Activated T-cell treated with anti-CD3 and anti-CD28 coated beads for 4 hours (primary cell): Measurements from ENCODE around the gene ARHGAP28.
"Not testable (repeated sequence)": the region's sequence is repeated elsewhere in the genome, so short reads cannot be mapped to it uniquely, and the experiment has no call there.

Experiments
- DNase-seq: peaks from one replicate; pipeline ENCODE4 v3.0.0-alpha.2; 2020

ARHGAP28 gene

DNA sequence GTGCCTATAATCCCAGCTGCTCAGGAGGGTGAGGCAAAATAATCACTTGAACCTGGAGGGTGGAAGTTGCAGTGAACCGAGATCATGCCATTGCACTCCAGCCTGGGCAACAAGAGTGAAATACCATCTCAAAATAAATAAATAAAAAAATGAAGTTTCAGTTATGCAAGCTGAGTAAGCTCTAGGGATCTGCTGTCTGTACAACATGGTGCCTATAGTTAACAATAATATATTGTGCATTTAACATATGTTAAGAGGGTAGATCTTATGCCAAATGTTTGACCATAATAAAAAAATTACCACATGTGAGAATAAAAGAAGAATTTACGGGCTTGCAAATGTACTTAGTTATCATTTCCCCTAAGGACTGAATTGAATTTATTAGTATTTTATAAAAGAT, 208.9 kb downstream of the ARHGAP28 start:
- not testable (repeated sequence) for DNase-seq

GRCh38 chr18:6939972-6940371, 210.5 kb downstream of the ARHGAP28 start:
- no peak for DNase-seq

DNA sequence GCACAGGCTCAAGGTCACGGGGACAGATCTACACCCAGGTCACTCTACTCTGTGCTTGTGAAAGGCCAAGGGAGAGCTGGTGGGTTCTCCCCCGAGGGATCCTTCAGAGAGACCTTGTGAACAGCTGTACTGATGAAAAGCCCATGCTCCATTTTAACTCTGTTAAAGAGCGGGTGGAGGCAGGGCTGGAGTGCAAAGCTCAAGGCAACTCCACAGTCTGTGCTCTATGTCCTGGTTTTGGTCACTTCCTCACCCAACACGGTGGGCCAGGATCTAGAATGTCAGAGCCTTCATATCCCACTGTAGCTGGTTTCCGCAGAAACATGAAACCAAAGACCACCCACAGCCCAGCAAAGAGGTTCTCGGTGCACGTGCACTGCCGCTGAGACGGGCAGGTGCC, 210.9 kb downstream of the ARHGAP28 start:
- no peak for DNase-seq

GRCh38 chr18:6941996-6942395, 212.5 kb downstream of the ARHGAP28 start:
- DNase-seq = no peak

- DNase-seq = no peak
Measured at GRCh38 chr18:6942742-6943141, 213.2 kb downstream of the ARHGAP28 start.

DNA sequence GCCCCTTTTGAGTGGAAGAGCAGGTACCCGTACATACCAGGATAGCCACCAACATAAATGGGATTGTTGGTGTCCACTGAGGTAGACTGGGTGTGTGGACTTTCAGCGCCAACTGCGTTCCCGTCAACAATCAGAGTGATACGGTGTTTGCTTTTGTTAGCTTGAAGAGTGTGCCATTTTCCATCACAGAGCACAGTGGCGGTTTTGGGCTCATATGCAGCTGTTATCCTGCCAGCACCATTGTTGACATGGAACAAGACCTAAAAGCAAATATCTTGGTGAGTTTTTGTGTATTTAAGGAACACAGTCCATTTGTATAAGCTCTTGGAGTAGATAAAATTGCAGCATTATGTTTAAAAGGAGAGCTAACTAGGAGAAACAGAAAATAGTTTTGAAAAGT, 213.6 kb downstream of the ARHGAP28 start:
- DNase-seq = no peak

DNA sequence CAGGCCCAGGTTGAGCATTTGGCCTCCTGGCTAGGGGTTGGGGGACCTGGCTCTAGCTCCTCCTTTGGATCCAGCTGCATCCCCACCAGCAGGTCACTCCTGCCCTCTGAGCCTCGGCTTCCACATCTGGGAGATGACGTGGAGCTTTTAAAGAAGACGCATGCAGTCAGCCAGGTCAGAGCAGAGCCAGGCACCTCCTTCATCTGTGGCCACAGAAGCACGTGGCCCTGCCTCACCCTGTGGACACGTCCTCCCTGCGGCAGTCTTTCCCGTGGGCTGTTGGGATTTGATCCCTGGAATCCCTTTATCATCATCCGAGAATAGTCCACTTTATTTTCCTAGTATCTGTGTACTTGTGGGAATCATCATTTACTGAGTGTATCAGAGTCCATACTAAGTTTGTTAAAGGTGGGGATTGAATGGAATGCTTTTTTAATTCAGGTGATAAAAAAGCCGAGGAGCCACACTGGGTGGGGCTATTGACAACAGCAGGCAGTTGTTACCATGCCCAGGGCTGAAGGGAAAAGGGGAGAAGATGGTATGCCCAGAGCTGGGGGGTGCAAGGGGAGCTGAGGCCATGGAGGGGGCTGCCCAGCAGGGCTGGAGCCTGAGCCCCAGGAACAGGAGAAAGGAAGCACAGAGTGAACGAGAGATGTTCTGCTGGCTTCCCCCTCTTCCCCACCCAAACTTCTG, 218.0 kb downstream of the ARHGAP28 start:
- no peak for DNase-seq

DNA sequence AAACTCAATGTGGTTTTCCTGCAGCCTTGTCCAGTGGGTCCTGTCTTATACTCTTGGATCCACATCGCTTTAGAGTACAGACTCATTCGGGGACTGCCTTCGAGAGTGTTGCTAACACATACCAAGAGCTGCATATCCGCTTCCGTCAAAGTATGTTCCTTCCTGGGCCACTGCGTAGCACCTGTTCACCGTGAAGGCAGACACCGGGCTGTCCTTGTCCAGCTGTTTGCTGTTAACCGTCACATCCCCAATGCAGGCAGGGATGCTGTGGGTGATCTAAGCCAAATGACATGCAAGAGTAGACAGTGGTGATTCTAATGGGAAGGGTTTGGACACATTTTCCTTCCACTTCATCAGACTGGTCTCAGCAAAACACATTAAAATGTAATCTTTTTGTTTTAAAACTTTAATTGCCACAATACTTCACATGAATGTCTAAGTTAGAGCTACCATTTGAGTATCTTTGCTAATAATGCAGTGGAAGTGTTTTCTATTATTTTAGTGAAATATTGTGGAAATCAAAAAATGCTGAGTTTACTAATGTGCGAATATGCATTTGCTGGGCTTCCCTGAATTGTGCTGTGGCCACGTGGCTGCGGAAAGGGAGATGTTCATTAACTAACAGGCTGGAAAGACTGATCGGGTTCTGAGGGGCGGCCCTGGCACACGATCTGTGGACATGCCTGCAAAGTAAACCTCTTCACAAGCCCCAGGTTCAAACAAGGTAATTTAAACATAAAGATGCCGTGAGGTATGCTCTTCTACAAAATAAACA, 219.0 kb downstream of the ARHGAP28 start:
- no peak for DNase-seq

DNA sequence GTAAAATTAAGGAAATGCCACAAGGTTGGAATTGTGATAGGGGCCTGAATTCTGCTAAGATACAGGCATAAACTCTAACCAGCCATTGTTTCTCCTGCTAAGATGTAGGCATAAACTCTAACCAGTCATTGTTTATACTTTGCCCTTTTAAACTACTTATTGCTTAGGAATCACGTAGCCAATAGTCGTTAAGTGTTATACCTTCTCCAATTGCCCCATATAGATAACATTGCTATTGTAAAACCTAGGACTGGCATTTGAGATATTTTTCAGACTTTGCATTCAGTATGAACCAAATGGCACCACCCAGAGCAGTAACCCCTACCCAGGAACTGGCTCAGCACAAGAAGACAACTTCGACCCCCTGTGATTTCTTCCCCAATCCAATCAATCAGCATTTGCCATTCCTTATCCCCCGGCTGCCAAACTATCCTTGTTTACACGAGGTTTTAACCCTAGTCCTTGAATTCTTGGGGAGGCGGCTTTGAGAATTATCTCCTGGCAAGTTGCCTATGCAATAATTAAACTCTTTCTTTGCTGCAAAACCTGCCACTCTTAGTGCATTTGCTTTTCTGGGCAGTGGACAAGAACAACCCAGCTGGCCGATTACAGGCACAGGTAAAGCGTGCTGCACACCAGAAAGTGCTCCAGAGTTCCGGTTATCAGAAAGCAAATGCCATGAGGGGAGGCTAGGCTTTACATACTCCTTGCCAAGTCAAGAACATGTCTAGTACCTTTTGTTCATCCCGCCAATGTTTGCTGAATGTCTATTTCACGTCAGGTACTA, 220.5 kb downstream of the ARHGAP28 start:
- DNase-seq = no peak

GRCh38 chr18:6950641-6951040, 221.1 kb downstream of the ARHGAP28 start:
- DNase-seq = no peak

- DNase-seq = no peak
Measured at GRCh38 chr18:6951336-6952090, 222.0 kb downstream of the ARHGAP28 start.

DNA sequence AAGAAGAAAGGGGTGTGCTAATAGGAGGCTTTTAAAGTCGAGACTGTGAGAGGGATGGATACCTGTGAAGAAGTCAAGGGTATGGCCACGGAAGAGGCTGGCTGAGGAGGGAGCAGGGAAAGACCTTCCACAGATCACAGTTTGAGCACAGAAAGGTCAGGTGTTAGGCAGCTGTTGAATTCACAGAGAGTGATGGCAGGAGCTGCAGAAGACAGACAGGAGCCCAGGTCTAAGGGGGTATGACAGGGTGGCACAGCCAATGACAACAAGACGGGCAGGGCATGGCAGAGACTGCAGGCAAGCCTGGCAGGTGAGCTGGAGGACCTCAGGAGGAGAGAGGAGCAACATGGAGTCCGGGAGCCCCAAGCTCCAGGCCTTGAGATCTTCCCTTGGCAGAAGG, 225.0 kb downstream of the ARHGAP28 start:
- no peak for DNase-seq

DNA sequence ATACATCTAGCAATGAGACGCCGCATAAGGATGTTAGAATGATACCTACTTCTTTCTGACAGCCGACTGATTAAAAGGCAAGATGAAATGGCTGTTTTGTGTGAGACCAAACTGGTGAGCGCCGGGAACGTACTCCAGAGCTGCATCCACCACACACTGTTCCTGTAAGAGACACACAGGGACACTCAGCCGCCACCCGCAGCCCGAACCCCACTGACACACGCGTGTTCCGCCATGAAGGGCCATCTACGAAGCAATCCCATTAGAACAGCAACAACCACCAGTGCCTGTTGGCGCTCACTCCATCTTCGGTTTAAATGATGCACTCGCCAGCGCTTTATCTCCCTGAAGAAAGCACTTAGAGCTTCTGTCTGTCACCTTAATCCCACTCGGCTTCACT, 225.8 kb downstream of the ARHGAP28 start:
- no peak for DNase-seq

- no peak for DNase-seq
Measured at GRCh38 chr18:6956495-6956894, 227.0 kb downstream of the ARHGAP28 start.

- DNase-seq = no peak
Measured at GRCh38 chr18:6956999-6957398, 227.5 kb downstream of the ARHGAP28 start.

GRCh38 chr18:6959110-6959509, 229.6 kb downstream of the ARHGAP28 start:
- no peak for DNase-seq

- DNase-seq = no peak
Measured at GRCh38 chr18:6960124-6960523, 230.6 kb downstream of the ARHGAP28 start.

DNA sequence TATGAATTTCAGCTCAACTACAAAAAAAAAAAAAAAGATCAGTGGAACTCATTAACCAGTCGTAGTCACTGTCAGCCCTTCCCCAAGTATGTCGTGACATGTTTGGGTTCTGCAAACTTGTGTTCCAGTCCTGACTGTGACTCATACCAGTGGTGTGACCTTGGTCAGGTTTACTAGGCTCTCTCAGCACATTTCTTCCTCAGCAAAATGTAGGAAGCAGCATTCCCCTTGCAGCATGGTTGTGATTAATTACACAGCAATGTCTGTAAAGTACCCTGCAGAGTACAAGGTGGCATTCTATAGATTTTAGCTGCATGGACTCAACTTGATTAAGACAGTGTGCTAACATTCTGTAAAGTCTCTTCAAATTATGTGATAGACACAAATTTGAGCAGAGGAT, 231.1 kb downstream of the ARHGAP28 start:
- no peak for DNase-seq

GRCh38 chr18:6961331-6961730, 231.8 kb downstream of the ARHGAP28 start:
- DNase-seq = no peak

GRCh38 chr18:6962571-6963451, 233.3 kb downstream of the ARHGAP28 start:
- no peak for DNase-seq

GRCh38 chr18:6963452-6964097, 234.1 kb downstream of the ARHGAP28 start:
- no peak for DNase-seq
